ENCODE measurements around the gene ELFN2.

ELFN2 gene

GRCh38 chr22:37354261-37354660 lies 73.0 kb downstream of the ELFN2 start:
- in situ Hi-C loops (cut with MboI; ENCODE audit: low pct_unique_long_range_greater_than_20kb, low sequenced_read_pairs, unreplicated experiment): no loop called here

GRCh38 chr22:37353839-37354238 lies 73.4 kb downstream of the ELFN2 start:
- no peak for DNase-seq (ENCODE audit: low spot score)
- in situ Hi-C loops (cut with MboI; ENCODE audit: low pct_unique_long_range_greater_than_20kb, low sequenced_read_pairs, unreplicated experiment): no loop called here
- TF ChIP-seq CTCF (IDR thresholded peaks at IDR 0.05; ENCODE audit: extremely low read depth, insufficient read depth, missing control alignments): no peak

More at GRCh38 chr22:37354261-37354660, 73.0 kb downstream of the ELFN2 start:
- no peak for DNase-seq (ENCODE audit: low spot score)
- no peak for TF ChIP-seq CTCF (IDR thresholded peaks at IDR 0.05; ENCODE audit: extremely low read depth, insufficient read depth, missing control alignments)

GRCh38 chr22:37352481-37352880 lies 74.8 kb downstream of the ELFN2 start:
- no peak for DNase-seq (ENCODE audit: low spot score)
- in situ Hi-C loops (cut with MboI; ENCODE audit: low pct_unique_long_range_greater_than_20kb, low sequenced_read_pairs, unreplicated experiment): no loop called here
- TF ChIP-seq CTCF (IDR thresholded peaks at IDR 0.05; ENCODE audit: extremely low read depth, insufficient read depth, missing control alignments): no peak

- no peak for DNase-seq (ENCODE audit: low spot score)
- no peak for TF ChIP-seq CTCF (IDR thresholded peaks at IDR 0.05; ENCODE audit: extremely low read depth, insufficient read depth, missing control alignments)
- in situ Hi-C loops (cut with MboI; ENCODE audit: low pct_unique_long_range_greater_than_20kb, low sequenced_read_pairs, unreplicated experiment): no loop called here
These were observed 76.0 kb downstream of the ELFN2 start for GRCh38 chr22:37351232-37351631.

- TF ChIP-seq CTCF (IDR thresholded peaks at IDR 0.05; ENCODE audit: extremely low read depth, insufficient read depth, missing control alignments): no peak
- in situ Hi-C loops (cut with MboI; ENCODE audit: low pct_unique_long_range_greater_than_20kb, low sequenced_read_pairs, unreplicated experiment): no loop called here
These were observed 78.0 kb downstream of the ELFN2 start for GRCh38 chr22:37349043-37349814.

GRCh38 chr22:37346505-37346895 lies 80.8 kb downstream of the ELFN2 start:
- TF ChIP-seq CTCF (IDR thresholded peaks at IDR 0.05; ENCODE audit: extremely low read depth, insufficient read depth, missing control alignments): no peak
- in situ Hi-C loops (cut with MboI; ENCODE audit: low pct_unique_long_range_greater_than_20kb, low sequenced_read_pairs, unreplicated experiment): no loop called here
- no peak for DNase-seq (ENCODE audit: low spot score)

More at GRCh38 chr22:37349043-37349814, 78.0 kb downstream of the ELFN2 start:
- no peak for DNase-seq (ENCODE audit: low spot score)

Data from GM13977 (cell line).